ENCODE data around the gene GPANK1. TPM values are rescaled to one million over a fixed set of nuclear protein-coding genes. Genes with fewer than 3 reads are reported as not detected.
A peak's percentile ranks its signal among the peaks of the same experiment; 100 is the strongest.

The GPANK1 gene
- total RNA-seq, 3 donors from 2014 or later (not counting 1 experiment from before 2014, with no cell fraction given) = 16.0 to 20.3 (median 18.2) TPM

DNA sequence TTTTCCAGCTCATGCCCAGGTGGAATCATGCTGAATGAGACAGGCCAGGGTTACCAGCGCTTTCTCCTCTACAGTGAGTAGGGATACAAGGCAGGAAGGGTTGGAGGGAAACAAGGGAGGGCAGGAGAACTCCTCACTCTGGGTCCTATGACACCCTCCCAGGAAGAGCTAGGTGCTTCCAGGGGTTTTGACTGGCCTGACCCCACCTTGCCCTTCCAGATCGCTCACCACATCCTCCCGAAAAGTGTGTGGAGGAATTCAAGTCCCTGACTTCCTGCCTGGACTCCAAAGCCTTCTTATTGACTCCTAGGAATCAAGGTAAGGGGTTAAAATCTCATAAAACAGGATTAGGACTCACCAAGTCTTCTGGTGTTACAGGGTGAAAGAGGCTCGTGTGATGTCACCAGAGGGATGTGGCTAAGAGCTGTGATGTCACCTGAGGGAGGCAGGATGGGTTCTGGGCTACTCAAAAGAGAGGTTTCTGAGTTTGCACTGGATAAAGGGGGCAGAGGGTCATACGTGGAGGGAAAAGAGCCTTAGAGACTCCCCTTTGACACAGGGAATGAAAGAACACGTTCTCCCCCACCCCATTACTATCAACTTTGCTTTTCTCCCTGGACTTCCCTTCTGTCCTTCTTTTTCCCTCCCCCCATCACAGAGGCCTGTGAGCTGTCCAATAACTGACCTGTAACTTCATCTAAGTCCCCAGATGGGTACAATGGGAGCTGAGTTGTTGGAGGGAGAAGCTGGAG lies 7.2 kb downstream of the GPANK1 start:
- no peak overlapping the region for H3K4me3 ChIP-seq (ENCODE audit: low read length)
- no peaks in the 10 kb centered on the region for H3K9me3 ChIP-seq (ENCODE audit: control insufficient read depth, insufficient read depth, low read length)
- H3K27me3 Mint-ChIP-seq (ENCODE audit: low read depth in 2 of 2) = no peaks in the 10 kb centered on the region
- peaks cover 60% of the 10 kb centered on the region for H3K4me1 ChIP-seq (ENCODE audit: control insufficient read depth, insufficient read depth, low read length)
- peak overlapping the region; percentile 65 for H3K4me3 Mint-ChIP-seq
- H3K27ac ChIP-seq (ENCODE audit: low read length) = no peak overlapping the region
- peak overlapping the region; percentile 83 to 89 for H3K27ac Mint-ChIP-seq
- peaks cover 41 to 62% of the 10 kb centered on the region in 2 donors for H3K4me1 Mint-ChIP-seq
- TF ChIP-seq CTCF (IDR thresholded peaks at IDR 0.05) = no peak
- no peaks in the 10 kb centered on the region for H3K9me3 Mint-ChIP-seq
- ATAC-seq (no peak), DNase-seq (peak in 1 of 2 donors; percentile 57)
- WGBS (ENCODE audit: insufficient coverage) = 89% methylated on average over 5 of the region's 6 CpGs
- no peaks in the 10 kb centered on the region for H3K27me3 ChIP-seq (ENCODE audit: control insufficient read depth, insufficient read depth, low read length)
- H3K36me3 Mint-ChIP-seq = no peaks in the 10 kb centered on the region
- intact Hi-C loops (cut with micrococcal nuclease) = no loop called here
- peaks cover 17% of the 10 kb centered on the region for H3K36me3 ChIP-seq (ENCODE audit: control insufficient read depth, insufficient read depth, low read length)

DNA sequence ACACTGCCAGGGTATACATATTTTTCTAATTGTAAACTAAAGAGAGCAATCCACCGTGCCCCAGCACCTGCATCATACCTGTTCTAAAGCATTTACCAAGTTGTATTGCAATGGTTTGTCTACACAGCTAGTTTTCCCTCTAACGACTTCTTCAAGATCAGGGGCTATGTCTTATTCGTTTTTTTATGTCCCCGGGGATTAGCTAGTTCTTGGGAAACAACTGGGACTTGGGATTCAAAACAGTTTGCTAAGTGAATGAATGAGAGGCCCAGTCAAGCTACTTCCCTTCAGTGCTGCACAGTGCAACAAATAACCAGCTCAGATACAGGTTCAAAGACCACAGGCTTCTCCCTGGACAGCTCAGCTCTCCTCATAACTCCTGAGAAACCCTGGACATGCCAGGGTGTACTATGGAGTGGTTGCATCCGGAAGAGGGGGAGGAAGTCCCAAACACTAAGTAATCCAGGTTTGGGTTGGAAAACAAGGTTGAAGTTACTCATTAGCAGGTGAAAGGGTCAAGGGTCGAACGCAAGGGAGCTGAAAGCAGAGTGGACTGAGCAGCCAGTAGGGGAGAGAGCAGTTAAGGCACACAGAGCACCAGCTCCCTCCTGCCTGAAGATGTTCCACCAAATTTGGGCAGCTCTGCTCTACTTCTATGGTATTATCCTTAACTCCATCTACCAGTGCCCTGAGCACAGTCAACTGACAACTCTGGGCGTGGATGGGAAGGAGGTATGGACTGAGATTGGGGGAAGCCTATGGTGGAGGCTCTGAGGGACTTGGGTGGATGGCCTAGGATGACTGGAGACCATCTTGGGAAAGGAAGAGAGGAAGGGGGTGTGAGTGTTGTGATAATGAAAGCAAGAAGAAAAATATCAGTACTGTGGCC lies 9.2 kb downstream of the GPANK1 start, which contains the start of gene APOM:
Gene APOM (plus strand): TSS at position 546 of the 889 bp plus-strand sequence. CDS start 73 bp downstream, at position 619.
- Histone ChIP-seq H3K9me3 (ENCODE audit: control insufficient read depth, insufficient read depth, low read length) (no peaks in the 10 kb centered on the region), H3K36me3 (ENCODE audit: control insufficient read depth, insufficient read depth, low read length) (peaks cover 10% of the 10 kb centered on the region), H3K27me3 (ENCODE audit: control insufficient read depth, insufficient read depth, low read length) (no peaks in the 10 kb centered on the region), H3K4me3 (ENCODE audit: low read length) (no peak within 1 kb of the TSS), H3K4me1 (ENCODE audit: control insufficient read depth, insufficient read depth, low read length) (peaks cover 55% of the 10 kb centered on the region), H3K27ac (ENCODE audit: low read length) (no peak within 1 kb of the TSS)
- H3K4me3 Mint-ChIP-seq = peak within 1 kb of the TSS; percentile 35
- H3K9me3 Mint-ChIP-seq = no peaks in the 10 kb centered on the region
- intact Hi-C loops (cut with micrococcal nuclease) = no loop called here
- ATAC-seq (no peak), DNase-seq (no peak)
- no peaks in the 10 kb centered on the region for H3K36me3 Mint-ChIP-seq
- H3K27ac Mint-ChIP-seq = peak within 1 kb of the TSS; percentile 47 to 83
- no peaks in the 10 kb centered on the region for H3K27me3 Mint-ChIP-seq (ENCODE audit: low read depth in 2 of 2)
- WGBS (ENCODE audit: insufficient coverage) = 96% methylated on average over 8 of the region's 8 CpGs
- peaks cover 61 to 70% of the 10 kb centered on the region in 2 donors for H3K4me1 Mint-ChIP-seq
- TF ChIP-seq CTCF (IDR thresholded peaks at IDR 0.05) = no peak

DNA sequence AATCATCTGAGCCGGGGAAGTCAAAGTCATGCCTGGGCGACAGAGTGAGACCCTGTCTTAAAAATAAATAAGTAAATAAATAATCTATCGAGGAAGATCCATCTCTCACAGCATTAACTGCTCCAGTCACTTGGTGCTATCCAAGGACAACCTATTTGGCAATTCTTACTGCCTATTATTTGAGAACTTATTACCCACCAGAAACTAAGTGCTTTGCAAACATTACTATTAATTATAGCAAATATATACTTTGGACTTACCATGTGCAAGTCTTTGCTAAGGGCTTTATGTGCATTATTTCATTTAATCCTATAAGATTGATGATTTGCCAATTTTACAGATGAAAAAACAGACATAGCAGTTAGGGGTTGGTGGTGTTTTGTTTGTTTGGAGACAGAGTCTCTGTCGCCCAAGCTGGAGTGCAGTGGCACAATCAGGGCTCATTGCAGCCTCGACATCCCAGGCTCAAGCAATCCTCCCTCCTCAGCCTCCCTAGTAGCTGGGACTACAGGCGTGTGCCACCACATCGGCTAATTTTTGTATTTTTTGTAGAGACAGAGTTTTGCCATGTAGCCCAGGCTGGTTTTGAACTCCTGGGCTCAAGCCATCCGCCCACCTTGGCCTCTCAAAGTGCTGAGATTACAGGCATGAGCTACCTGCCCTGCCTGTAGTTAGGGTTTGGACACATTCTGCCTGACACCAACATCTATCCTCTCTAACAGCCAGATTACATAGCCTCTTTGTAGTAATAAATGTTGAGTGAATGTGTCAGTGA lies 10.0 kb downstream of the GPANK1 start:
- Mint-ChIP-seq H3K36me3 (no peaks in the 10 kb centered on the region), H3K27me3 (ENCODE audit: low read depth in 2 of 2) (no peaks in the 10 kb centered on the region), H3K9me3 (no peaks in the 10 kb centered on the region), H3K27ac (peak overlapping the region in 1 of 2 donors; percentile 47), H3K4me1 (peaks cover 60 to 70% of the 10 kb centered on the region in 2 donors), H3K4me3 (no peak overlapping the region)
- ATAC-seq (no peak), DNase-seq (no peak)
- Histone ChIP-seq H3K27me3 (ENCODE audit: control insufficient read depth, insufficient read depth, low read length) (no peaks in the 10 kb centered on the region), H3K27ac (ENCODE audit: low read length) (no peak overlapping the region), H3K36me3 (ENCODE audit: control insufficient read depth, insufficient read depth, low read length) (peaks cover 15% of the 10 kb centered on the region), H3K4me1 (ENCODE audit: control insufficient read depth, insufficient read depth, low read length) (peaks cover 48% of the 10 kb centered on the region), H3K9me3 (ENCODE audit: control insufficient read depth, insufficient read depth, low read length) (no peaks in the 10 kb centered on the region), H3K4me3 (ENCODE audit: low read length) (no peak overlapping the region)
- TF ChIP-seq CTCF (IDR thresholded peaks at IDR 0.05) = no peak
- intact Hi-C loops (cut with micrococcal nuclease) = loop anchor here (5.0 kb wide), 2 partner anchors 48 to 83 kb away; partner anchors contain the start of genes ABHD16A and CLIC1
- WGBS (ENCODE audit: insufficient coverage) = 93% methylated on average over 7 of the region's 8 CpGs
